ENCODE results near the gene WASF2. TPM values are rescaled to one million over a fixed set of nuclear protein-coding genes. Genes with fewer than 3 reads are reported as not detected.

The WASF2 gene
- total RNA-seq, 1 donor from 2014 or later: 156 TPM

DNA sequence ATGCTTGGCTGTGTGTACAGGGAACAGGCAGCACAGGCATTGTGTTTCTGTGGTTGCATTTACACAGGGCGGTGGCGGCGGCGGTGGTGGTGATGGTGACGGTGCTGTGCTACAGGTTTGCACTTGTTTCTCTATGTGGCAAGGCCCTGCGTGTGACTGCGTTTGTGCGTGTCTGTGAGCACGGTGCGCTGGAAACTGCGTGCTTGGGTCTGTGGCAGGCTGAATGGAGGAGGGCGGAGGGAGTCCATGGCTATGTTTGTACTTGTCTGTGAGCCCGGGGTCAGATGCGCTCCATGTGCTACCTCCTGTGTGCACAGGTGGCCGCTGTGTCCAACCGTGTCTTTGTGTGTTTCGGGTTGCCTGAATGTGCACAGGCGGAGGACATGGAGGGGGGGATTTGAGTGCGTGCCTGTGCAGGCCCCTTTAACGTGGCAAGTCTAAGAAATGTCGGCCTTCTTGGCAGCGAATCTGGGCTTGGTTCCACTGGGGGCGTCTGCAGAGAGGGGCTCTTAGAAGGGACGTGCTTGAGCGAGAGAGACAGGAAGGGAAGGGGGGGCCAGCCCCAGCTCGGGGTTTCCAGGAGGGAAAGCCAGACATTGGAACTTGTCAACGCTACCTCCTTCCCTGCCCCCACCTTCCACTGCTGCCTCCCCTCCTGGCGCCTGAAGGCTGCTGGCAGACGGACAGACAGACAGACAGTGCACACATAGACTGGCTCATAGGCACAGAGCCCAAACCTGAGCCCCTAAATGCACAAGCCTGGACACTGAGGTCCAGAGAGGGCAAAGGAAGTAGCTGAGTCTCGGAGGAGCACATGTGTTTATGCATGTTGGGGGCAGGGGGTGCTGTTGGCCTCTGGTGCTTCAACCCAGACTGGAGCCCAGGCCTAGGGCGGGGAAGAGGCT lies 32.7 kb upstream of the WASF2 start:
- no peak for DNase-seq (ENCODE audit: low spot score)

DNA sequence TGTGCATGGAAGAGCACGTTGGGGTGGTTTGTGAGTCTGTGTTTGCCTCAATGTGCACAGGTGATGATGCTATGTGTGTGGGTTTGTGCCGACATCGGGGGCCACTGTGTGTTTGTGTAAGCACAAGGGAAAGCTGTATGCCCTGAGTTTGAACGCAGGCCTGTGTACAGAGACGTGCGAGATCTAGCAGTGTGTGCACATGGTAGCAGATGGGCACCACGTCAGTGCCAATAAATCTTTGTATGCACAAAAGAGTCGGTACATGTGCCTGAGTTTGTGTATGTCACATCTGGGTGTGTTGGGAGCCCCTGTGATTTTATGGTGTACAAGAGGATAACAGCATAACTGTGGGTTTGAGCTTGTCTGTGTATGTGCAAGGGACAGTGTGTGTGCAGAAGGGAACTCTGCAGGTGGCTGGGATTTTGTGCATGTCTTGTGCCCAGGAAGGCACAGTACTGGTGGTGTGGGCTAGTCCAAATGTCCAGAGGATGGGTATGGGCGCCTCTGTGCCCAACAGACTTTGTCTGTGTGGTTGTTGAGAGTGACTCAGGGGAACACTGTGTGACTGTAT lies 32.0 kb upstream of the WASF2 start:
- no peak for DNase-seq (ENCODE audit: low spot score)

- DNase-seq (ENCODE audit: low spot score): no peak
Observed at GRCh38 chr1:27521336-27521831, 31.4 kb upstream of the WASF2 start.

- no peak for DNase-seq (ENCODE audit: low spot score)
Observed at GRCh38 chr1:27520651-27521050, 30.7 kb upstream of the WASF2 start.

DNA sequence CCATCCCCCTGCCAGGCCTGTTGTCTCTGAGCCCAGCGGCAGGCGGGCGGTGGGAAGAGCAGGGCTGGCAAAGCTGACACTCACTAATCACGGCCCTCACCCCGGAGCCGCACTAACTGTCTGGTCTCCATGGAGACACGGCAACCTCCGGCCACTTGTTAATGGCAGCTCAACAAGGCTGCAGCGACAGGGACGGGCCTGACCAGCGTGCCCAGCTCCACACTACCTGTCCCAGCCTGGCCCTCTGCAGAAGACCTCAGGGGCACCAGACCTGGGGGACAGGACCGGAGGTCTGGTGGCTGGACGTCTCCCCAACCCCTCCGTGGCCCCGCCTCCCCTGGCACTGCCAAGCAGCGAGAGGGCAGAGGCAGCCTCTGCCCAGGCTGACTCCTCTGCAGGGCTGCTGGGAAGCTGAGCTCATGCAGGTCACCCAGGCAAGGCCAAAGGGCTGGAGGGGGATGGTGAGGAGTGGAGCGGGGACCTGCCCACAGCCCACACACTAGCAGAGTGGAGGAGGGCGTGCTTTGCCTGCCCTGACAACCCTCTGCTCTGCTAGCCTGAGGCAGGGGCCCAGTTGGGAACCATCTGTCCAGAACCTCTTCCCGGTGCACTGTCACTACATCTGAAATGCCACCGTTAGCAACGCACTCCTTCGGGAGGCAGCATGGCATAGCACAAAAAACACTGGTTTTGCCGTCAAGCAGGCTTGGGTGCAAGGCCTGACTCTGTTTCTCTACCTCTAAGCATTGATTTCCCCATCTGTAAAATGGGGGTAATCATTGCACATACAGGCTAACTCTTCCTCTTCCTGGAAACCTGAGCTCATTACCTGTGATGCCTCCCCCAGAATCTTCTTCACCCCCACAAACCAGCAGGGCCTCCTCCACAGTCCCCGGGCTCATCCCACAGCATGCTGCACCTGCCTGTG lies 29.6 kb upstream of the WASF2 start:
- no peak for DNase-seq (ENCODE audit: low spot score)

DNA sequence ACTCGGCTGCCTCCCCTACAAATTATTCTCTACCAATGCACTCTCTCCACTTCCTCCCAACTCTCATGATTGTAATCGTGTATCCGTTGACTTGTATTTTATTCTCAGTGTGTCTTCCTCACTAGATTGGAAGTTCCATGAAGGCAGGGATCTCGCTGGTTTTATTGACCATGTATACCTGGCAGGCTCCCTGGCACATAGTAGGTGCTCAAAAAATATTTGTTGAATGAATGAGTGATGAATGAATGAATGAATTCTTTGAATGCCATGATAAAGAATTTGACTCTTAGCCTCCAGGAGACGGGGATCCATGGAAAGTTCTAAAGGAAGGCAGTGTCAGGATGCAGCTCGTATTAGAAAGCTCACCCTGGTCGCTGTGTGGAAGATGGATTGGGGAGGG lies 28.8 kb upstream of the WASF2 start:
- DNase-seq (ENCODE audit: low spot score): no peak

DNA sequence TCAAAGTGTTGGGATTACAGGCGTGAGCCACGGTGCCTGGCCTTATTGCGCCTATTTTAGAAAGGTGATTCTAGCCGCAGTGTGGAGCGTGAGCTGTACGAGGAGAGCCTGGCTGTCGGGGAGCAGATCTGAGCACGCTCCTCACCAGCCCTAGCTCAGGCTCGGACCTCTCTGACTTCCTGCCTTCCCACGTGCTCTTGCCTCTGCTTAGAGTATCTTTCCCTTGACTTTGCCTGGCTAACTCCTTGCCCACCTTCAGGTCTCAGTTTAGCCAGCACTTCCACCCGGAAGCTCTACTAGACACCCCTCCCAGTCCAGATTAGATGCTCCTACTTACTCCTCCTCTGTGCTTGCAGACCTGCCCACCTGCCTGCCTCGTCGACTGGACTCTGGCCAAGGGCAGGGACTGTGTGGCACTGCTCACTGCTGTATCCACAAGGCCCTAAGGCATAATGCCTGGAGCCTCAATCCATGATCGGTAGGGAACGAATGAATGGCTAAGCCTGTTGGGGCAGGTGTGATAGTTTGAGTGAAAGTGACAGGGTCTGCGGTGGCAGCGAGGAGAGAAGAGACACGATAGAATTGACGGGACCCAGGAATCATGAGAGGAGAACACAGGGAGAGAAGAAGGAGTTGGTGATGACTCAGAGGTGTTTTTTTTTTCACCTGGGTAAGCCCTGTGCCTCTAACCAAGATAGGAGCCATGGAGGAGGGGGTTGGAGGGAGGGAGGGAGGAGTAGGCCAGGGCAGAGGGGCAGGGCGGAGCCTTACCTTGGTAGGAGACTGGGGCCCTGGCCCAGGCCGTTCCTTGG lies 28.1 kb upstream of the WASF2 start:
- no peak for DNase-seq (ENCODE audit: low spot score)

GRCh38 chr1:27517301-27517700 lies 27.3 kb upstream of the WASF2 start:
- no peak for DNase-seq (ENCODE audit: low spot score)

DNA sequence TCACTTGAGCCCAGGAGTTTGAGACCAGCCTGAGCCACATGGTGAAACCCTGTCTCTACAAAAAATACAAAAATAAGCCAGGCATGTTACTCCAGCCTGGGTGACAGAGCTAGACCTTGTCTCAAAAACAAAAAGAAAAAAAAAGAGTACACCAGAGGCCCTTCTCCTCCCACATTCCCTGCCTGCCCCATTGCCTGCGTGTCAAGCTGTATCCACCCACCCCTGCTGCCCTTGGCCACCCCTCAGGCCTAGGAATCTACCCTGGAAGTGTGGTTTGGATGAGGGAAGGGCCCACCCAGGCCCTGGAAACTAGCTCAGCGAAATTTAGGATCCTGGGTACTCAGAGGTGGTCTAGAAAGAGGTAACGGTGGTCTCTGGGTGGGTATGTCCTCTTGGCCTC lies 25.7 kb upstream of the WASF2 start:
- DNase-seq (ENCODE audit: low spot score): no peak

DNA sequence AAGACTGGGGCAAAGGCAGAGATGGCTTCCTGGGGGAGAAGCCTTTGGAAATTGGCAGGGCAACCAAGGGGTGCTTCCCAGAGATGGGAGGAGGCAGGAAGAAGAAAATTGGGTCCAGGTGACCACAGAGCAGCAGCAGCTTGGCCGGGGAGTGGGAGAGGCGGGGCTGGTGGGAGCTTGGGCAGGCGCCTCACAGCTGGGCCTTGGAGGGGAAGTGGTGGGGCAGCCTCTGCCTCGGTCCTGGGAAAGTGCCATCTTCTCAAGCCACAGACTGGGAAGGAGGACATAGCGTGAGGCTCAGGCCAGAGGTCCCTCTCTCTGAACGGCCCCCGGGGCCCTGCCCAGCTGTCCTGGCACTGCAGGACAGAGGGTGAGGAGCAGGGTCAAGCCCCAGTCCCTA lies 24.0 kb upstream of the WASF2 start:
- DNase-seq (ENCODE audit: low spot score): no peak

DNA sequence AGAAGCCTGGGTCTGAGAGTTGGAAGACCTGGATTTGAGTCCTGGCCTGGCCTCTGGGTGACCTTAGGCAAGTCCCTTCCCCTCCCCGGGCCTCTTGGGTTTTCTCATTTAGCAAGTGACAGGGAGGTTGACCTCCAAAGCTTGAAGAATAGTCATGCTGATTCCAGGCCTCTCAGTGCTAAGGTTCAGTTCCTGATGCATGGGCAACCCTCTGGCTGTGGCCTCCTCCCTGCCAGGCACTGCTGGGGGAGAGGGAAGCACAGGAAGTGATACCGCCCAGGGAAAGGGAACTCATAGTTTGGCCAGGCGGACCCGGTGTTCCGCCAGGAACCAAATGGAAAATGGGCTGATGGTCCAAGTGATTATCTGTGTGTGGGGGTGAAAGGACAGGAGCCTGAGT lies 23.6 kb upstream of the WASF2 start:
- no peak for DNase-seq (ENCODE audit: low spot score)

DNA sequence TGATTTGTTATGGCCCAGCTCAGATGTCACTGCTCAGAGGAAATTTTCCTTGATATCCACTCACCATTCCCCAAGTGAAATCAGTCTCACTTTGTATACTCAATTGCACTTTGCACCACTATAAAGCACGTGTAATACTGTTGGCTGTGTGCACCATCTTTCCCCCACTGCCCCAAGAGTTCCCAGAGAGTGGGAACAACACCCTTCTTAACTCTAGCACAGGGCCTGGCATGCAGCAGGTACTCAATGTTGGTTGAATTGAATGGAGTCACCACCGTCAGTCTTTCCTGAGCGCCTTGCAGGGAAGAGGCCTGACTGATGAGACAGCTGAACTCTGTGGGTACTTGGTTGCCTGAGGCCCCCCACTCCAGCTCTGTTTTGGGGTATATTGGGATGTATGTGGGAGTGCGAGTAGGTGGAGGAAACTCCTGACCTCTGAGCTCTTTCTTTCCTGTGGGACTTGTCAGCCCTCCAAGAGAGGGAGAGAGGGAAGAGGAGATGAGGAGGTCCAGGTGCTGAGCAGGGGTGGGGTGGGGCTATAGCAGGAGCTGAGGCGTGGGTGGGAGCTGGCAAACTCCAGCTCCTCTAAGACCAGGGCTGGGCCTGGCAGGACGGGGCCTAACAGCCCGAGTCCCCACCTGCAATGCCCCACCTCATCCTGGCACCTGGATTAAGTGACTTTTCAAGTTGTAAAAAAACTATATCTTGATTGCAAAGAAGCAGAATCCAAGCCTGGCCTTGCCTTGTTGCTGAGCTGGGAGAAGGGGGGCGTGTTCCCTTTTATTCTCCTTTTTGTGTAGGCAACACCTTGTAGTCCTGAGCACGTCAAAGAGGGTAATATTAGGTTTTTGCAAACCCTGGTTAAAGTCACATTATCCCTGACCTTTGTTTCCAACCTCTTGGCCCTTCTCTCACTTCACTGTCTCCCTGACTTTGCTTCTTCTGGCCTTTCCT lies 19.4 kb upstream of the WASF2 start:
- DNase-seq (ENCODE audit: low spot score): no peak

DNA sequence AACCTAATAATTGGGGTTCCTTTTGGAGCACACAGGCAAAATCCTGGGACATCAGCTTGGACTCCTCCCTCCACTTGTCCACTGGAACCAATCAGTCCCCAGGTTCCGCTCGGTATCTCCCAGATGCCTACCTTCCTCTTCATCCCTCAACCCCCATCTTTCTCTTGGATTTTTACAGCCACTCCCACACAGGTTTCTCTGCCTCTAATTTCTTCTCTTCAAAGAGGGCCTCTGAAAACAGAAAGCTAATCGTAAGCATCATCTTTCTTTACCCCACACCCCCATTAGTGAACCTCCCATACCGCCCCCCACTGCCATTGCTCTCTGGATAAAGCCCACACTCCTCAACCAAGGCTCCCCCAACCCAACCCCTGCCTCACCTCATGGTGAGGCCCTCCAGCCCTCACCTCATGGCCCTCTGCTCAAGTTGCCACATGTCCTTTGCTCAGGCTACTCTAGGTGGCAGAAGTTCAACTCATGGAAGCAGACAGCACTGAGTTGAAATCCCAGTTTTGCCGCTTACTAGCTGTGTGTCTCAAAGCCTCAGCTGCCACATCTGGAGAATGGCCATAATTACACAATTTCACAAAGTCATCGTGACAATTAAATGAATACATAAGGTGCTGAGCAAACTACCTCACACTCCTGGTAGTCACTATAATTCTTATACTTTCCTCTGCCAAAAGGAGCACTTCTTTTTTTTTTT lies 18.1 kb upstream of the WASF2 start:
- DNase-seq (ENCODE audit: low spot score): no peak

GRCh38 chr1:27506703-27507102 lies 16.7 kb upstream of the WASF2 start:
- DNase-seq (ENCODE audit: low spot score): no peak

DNA sequence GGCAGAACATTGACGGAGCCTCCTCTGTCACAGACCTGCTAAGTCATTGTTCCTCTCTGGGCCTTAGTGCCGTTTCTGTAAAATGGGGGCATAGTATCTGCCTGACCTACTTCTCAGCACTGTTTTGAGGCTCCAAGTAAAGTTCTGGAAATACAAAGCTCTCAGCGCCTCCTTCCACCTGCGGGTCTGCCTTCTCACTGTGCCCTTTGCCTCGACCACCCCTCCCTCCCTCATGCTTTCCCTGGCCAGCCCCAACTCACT lies 15.4 kb upstream of the WASF2 start:
- no peak for DNase-seq (ENCODE audit: low spot score)

- no peak for DNase-seq (ENCODE audit: low spot score)
Observed at GRCh38 chr1:27504588-27505419, 14.8 kb upstream of the WASF2 start.

GRCh38 chr1:27503844-27504587 lies 14.0 kb upstream of the WASF2 start:
- DNase-seq (ENCODE audit: low spot score): no peak

DNA sequence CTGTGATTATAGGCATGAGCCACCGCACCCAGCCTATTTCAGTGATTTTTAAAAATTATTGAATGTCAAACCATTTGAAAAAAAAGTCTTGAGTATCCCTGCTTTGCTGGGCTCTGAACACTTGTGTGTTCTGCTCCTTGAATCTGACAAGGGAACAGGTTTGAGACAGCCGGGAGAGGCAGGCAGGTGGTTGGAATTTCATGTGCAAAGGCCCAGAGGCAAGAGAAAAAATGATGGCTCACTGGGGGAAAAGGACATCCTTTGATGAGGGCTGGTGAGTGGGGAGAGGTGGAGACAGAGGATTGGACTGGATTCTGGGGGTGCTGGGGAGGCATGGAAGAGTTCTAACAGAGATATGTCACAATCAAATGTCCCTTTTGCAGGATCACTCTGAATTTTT lies 13.1 kb upstream of the WASF2 start:
- no peak for DNase-seq (ENCODE audit: low spot score)
